K562 (cell line): ENCODE results near the gene CELSR2. TPM values are rescaled to one million over a fixed set of nuclear protein-coding genes. Genes with fewer than 3 reads are reported as not detected.
A peak's percentile ranks its signal among the peaks of the same experiment; 100 is the strongest.

Experiments used
- ATF7 ChIP-seq: fragments of 450-650 bp; IDR thresholded peaks from 2 replicates; pipeline ENCODE4 v1.7.1; 2014; ENCODE audit warnings: mild to moderate bottlenecking, moderate library complexity
- CBX8 ChIP-seq: fragments of 200-600 bp; sonication (generic); IDR thresholded peaks from 2 replicates; pipeline ENCODE4 v1.6.1; 2012; ENCODE audit warnings: borderline replicate concordance, mixed run types, low read depth, mild to moderate bottlenecking, moderate library complexity, mixed read lengths, low read length, control low read depth, inconsistent platforms; ENCODE audit not compliant: poor library complexity, severe bottlenecking; ENCODE audit errors: extremely low read depth
- DMBX1 ChIP-seq: fragments of 250-450 bp; sonication (Bioruptor Pico); IDR thresholded peaks from 2 replicates; pipeline ENCODE4 v1.8.0; 2022; ENCODE audit warnings: inconsistent platforms, mild to moderate bottlenecking, moderate library complexity, borderline replicate concordance
- GABPB1 ChIP-seq: sonication (generic); formaldehyde crosslinking; IDR thresholded peaks from 2 replicates; pipeline ENCODE4 v1.8.0; 2022; ENCODE audit warnings: mild to moderate bottlenecking, missing genetic modification reagents
- GTF2A2 ChIP-seq: IDR thresholded peaks from 2 replicates; pipeline ENCODE4 v1.6.1; 2016; ENCODE audit warnings: mild to moderate bottlenecking, missing genetic modification characterization, missing compliant biosample characterization
- NUFIP1 ChIP-seq: fragments of 450-650 bp; IDR thresholded peaks from 2 replicates; pipeline ENCODE4 v1.6.1; 2018; ENCODE audit not compliant: partially characterized antibody
- PKNOX1 ChIP-seq: fragments of 450-650 bp; IDR thresholded peaks from 2 replicates; pipeline ENCODE4 v1.6.1; 2016
- PRDM10 ChIP-seq: fragments of 450-650 bp; IDR thresholded peaks from 2 replicates; pipeline ENCODE4 v1.6.1; 2018; ENCODE audit not compliant: partially characterized antibody
- RHOXF2B ChIP-seq: fragments of 250-450 bp; sonication (Bioruptor Pico); conservative IDR thresholded peaks from 2 replicates; pipeline ENCODE4 v1.5.1; 2021
- TEAD1 ChIP-seq, 2 experiments: fragments of 450-650 bp in 1 of 2; sonication (generic) in 1 of 2; formaldehyde crosslinking; IDR thresholded peaks; 2 replicates each; pipeline versions ENCODE4 v1.4.0 to v1.8.0; 2020 to 2022; ENCODE audit warnings: mild to moderate bottlenecking in 2 of 2, missing genetic modification reagents in 1 of 2
- TRIM24 ChIP-seq, 2 experiments: fragments of 450-650 bp; IDR thresholded peaks; 2 replicates each; pipeline ENCODE4 v1.6.1; 2016
- ZNF124 ChIP-seq: sonication (generic); formaldehyde crosslinking; IDR thresholded peaks from 2 replicates; pipeline ENCODE4 v1.8.1; 2022; ENCODE audit warnings: missing genetic modification reagents
- ZNF407 ChIP-seq: fragments of 450-650 bp; IDR thresholded peaks from 2 replicates; pipeline ENCODE4 v1.6.1; 2016; ENCODE audit warnings: low read depth
- polyA plus RNA-seq, 8 experiments: library from polyadenylated mRNA; depleted of rRNA in 4 of 8; stranded (reverse) in 5 of 8; unstranded in 3 of 8; fragments of >200 nt; fragmentation: Nextera tagmentation in 2 of 8; fragmentation: Illumina TruSeq in 1 of 8; extraction: Ambion mirVana in 2 of 8; extraction: Trizol in 1 of 8; gene quantifications; 2 replicates each; pipeline versions ENCODE4 v1.2.1 to v1.2.3, GENCODE V29; 2011 to 2014; ENCODE audit warnings: inconsistent platforms in 1 of 8, missing spikeins in 1 of 8
- total RNA-seq, 7 experiments: library from RNA; depleted of rRNA in 6 of 7; stranded (reverse); fragments of >200 nt in 6 of 7; fragmentation: Illumina TruSeq in 2 of 7; extraction: Trizol in 2 of 7; gene quantifications; 2 replicates each; pipeline versions ENCODE4 v1.2.1 to v1.2.3, GENCODE V29; 2011 to 2021; ENCODE audit warnings: low replicate concordance in 1 of 7

The CELSR2 gene
- total and polyA plus RNA-seq, 9 of the 15 experiments (the other 6 are each of a cell fraction or from before 2014, with no cell fraction given) = 0.31 to 21.9 (median 4.2) TPM

- TF ChIP-seq ZNF407 (no peak), GABPB1 (CRISPR knock-in tag) (no peak), NUFIP1 (no peak), ZNF124 (CRISPR knock-in tag) (no peak), CBX8 (no peak), ATF7 (no peak), PKNOX1 (no peak), GTF2A2 (tag) (no peak), TEAD1 (CRISPR knock-in tag; IDR thresholded peaks at IDR 0.05) (peak; percentile 38 to 85; a peak in 2 of 4 replicates), DMBX1 (CRISPR knock-in tag) (peak; percentile 58; the same call in 1 of the 2 replicates), TRIM24 (IDR thresholded peaks at IDR 0.05) (no peak), PRDM10 (peak; percentile 76), RHOXF2B (CRISPR knock-in tag) (no peak)
Observed at GRCh38 chr1:109279615-109280278, 30.4 kb downstream of the CELSR2 start (continued).
